HG03469 (cell line): ENCODE results near the gene UBAP1L.
"Not testable (repeated sequence)": the region's sequence is repeated elsewhere in the genome, so short reads cannot be mapped to it uniquely, and the experiment has no call there.

Source experiments
- ATAC-seq: cut with Tn5 transposase; IDR thresholded peaks from one replicate; pipeline ENCODE4 v1.9.1; 2021; ENCODE audit warnings: mild to moderate bottlenecking, moderate library complexity, moderate number of reproducible peaks; ENCODE audit not compliant: unreplicated experiment

The UBAP1L gene

GRCh38 chr15:65115086-65115485 lies at the start of gene UBAP1L:
TSS of gene UBAP1L (minus strand) at chr15:65115200. CDS start at chr15:65106215, 8,985 bp downstream.
- ATAC-seq = no peak

GRCh38 chr15:65164139-65164538 lies 49.1 kb upstream of the UBAP1L start:
- no peak for ATAC-seq

- no peak for ATAC-seq
Measured at GRCh38 chr15:65163041-65163440, 48.0 kb upstream of the UBAP1L start.

GRCh38 chr15:65156692-65157091 lies 41.7 kb upstream of the UBAP1L start:
- no peak for ATAC-seq

- ATAC-seq = no peak
Measured at GRCh38 chr15:65154720-65155119, 39.7 kb upstream of the UBAP1L start.

- no peak for ATAC-seq
Measured at GRCh38 chr15:65147902-65148301, 32.9 kb upstream of the UBAP1L start.

GRCh38 chr15:65146438-65146837 lies 31.4 kb upstream of the UBAP1L start:
- ATAC-seq = no peak

- not testable (repeated sequence) for ATAC-seq
Measured at GRCh38 chr15:65138631-65139030, 23.6 kb upstream of the UBAP1L start.

- ATAC-seq = not testable (repeated sequence)
Measured at GRCh38 chr15:65137893-65138292, 22.9 kb upstream of the UBAP1L start.

- not testable (repeated sequence) for ATAC-seq
Measured at GRCh38 chr15:65137089-65137488, 22.1 kb upstream of the UBAP1L start.

- ATAC-seq = no peak
Measured at GRCh38 chr15:65134538-65134937, 19.5 kb upstream of the UBAP1L start.

GRCh38 chr15:65133548-65134200 lies 18.7 kb upstream of the UBAP1L start, which contains the start of gene PDCD7:
TSS of gene PDCD7 (minus strand) at chr15:65133808. CDS start at chr15:65133781, 27 bp downstream.
- ATAC-seq = peak; percentile 75

- ATAC-seq = peak; percentile 21
Measured at GRCh38 chr15:65132878-65133547, 18.0 kb upstream of the UBAP1L start.

- no peak for ATAC-seq
Measured at GRCh38 chr15:65130941-65131340, 15.9 kb upstream of the UBAP1L start.

GRCh38 chr15:65115542-65115941 lies 542 bp upstream of the UBAP1L start:
- no peak for ATAC-seq

- ATAC-seq = no peak
Measured at GRCh38 chr15:65110676-65111292, 4.2 kb downstream of the UBAP1L start.

GRCh38 chr15:65106011-65106590 lies 8.9 kb downstream of the UBAP1L start:
- no peak for ATAC-seq

- no peak for ATAC-seq
Measured at GRCh38 chr15:65105038-65105437, 10.0 kb downstream of the UBAP1L start.

- ATAC-seq = no peak
Measured at GRCh38 chr15:65102912-65103311, 12.1 kb downstream of the UBAP1L start.

GRCh38 chr15:65101891-65102708 lies 12.9 kb downstream of the UBAP1L start:
- ATAC-seq = no peak

GRCh38 chr15:65101411-65101890 lies 13.5 kb downstream of the UBAP1L start:
- ATAC-seq = no peak
